Limb (tissue), 2 donors: ENCODE measurements around the gene PGAP3.

ENCODE experiments used
- DNase-seq, 2 donors: peaks; one replicate each; pipeline ENCODE4 v3.0.0-alpha.2; 2016; ENCODE audit errors: extremely low spot score in 2 of 2

The PGAP3 gene

GRCh38 chr17:39697961-39698360, 10.1 kb upstream of the PGAP3 start:
- no peak for DNase-seq

DNA sequence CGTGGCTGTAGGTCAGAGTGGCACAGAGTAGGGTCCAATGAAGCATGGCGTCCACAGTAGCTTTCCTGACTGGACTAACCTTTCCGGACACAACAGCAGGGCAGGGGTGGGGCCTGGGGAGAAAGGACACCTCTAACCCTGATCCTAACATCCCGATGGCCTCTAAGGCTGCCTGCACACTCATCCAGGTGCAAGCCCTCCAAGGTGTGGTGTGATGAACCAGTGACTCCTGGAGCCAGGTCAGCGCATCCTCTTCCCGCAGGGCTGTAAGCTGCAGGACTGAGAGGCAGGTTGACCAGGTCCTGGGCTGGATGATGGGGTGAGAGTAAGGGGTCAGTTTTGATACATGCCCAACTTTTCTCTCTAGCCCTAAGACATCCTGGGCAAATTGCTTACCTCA, 8.9 kb upstream of the PGAP3 start:
- no peak for DNase-seq

DNA sequence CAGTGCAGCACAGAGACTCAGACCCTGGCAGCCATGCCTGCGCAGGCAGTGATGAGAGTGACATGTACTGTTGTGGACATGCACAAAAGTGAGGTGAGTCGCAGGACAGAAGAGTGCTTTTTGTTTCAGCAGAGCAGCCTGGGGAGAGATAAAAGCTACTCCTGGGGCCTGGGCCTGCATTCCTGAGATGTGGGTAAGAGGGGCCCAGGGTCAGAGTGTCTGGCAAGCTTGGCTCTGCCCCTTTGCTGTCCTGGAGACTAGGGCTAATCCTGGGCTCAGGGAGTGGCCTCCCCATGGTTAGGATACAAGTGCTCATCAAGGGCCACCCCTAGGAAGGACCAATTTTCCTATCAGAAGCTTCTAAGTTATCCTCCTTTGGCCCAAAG, 7.2 kb upstream of the PGAP3 start:
- no peak for DNase-seq

DNA sequence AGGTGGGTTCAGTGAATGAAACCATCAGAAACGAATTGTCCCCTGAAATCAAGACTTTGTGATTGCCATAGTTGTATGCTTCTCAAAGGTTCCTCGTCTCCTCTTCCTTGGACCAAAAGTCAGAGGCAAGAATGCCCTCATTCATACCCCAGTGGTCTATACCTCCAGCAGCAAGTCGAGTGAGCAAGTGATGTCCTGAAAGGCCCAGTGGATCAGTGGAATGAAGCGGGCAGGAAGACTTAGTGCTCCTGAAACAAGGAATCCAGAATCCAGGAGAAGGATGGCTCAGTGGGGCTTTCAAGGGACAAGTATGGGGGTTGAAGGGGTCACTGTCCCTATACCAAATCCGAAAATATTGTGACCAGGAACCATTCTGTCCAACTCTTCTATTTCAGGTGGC, 6.7 kb upstream of the PGAP3 start:
- DNase-seq = no peak

- no peak for DNase-seq
Observed at GRCh38 chr17:39688945-39689344, 1.1 kb upstream of the PGAP3 start.

DNA sequence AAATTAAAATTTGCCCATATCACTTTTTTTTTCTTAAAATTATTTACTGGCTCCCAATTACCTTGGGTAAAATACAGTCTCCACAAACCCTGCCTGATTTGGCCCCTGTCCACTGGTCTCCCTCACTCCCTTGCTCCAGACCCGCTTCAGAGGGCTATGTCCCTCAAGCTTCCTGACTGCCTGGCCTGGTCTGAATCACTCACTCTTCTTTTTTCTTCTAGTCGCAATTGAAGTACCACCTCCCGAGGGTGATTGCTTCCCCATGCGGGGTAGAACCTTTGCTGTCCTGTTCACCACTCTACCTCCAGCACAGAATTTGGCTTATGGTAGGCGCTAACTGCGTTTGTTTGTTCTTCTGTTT, 598 bp upstream of the PGAP3 start:
- DNase-seq = peak in 1 of 2 donors; percentile 21

DNA sequence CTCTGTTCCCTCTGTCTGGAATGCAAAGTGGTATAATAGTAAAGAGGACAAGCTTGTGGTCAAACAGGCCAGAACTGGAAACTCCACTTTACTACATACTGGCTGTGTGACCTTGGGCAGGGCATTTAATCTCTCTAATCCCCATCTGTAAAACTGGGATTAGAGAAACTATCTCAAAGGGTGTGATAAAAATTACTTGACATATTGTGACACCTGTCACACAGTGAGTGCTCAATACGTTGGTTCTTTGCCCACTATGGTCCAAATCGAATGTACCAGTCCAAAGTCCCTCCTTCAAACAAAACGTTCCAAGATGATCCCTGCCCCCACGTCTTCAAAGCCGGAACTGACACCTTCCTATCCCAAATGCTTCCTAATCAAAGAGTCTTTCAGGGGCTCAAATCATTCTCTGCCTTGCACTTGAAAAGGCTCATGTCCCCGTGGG, 734 bp downstream of the PGAP3 start:
- DNase-seq = no peak

DNA sequence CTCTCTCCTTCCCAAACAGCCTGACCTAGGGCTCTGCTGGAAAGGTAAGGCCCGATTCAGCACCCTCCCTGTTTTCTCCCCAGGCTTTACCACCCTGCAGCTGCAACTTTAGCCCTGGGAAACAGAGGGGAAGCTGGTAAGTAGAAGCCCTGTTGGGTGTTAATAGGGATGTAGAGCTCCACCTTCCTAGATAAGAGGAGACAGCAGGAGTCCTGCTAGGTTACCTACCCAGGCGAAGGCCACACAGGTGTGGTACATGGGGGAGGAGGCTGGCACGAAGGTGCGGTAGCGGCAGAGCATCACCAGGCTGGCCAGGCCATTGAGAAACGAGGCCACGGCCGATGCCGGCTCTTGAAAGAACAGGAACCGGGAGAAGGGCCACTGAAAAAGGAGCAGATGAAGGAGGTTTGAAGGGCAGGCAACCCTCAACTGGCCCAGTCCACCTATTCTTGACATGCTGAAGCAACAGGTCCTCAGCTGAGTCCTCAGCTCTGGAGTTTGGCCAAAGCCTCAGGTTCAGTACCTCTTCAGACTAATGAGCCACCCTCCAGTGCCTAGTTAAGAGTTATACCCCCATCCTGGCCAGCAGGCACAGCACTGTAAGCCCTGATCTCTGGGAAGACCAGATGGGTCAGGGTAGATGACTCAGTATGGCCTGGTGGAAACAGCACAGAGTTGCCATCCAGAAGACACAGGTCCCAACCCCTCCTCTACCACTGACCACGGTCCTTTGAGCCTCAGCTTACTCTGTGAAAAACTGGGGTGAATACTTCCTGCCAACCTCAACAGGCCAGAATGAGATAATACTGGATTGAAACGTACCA, 3.3 kb downstream of the PGAP3 start:
- DNase-seq = no peak

DNA sequence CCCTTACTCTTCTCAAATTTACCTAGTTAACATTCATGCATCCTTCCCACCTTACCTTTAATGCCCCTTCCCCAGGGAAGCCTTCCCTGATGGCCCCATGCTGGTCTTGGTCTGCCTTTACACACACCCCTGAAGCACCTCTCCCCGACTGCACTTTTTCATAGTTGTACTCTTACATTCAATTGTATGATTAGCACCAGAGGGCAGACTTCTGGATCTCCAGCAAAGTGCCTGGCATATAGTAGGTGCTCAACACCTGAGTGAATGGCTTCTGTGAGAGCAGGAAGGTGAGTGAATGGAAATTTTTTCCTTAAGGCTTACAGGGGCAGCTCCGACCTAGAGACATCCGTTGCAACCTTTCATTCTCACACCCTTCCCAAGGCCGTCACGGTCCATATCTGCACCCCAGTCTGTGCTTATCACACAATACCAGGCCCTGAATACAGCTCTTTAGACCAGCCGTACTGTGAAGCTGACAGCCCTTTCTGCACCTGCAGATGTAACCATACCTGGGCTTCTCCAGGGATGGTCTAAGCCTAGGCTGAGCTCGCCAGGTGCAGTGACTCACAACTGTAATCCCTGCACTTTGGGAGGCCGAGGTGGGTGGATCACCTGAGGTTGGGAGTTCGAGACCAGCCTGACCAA, 4.4 kb downstream of the PGAP3 start:
- no peak for DNase-seq

DNA sequence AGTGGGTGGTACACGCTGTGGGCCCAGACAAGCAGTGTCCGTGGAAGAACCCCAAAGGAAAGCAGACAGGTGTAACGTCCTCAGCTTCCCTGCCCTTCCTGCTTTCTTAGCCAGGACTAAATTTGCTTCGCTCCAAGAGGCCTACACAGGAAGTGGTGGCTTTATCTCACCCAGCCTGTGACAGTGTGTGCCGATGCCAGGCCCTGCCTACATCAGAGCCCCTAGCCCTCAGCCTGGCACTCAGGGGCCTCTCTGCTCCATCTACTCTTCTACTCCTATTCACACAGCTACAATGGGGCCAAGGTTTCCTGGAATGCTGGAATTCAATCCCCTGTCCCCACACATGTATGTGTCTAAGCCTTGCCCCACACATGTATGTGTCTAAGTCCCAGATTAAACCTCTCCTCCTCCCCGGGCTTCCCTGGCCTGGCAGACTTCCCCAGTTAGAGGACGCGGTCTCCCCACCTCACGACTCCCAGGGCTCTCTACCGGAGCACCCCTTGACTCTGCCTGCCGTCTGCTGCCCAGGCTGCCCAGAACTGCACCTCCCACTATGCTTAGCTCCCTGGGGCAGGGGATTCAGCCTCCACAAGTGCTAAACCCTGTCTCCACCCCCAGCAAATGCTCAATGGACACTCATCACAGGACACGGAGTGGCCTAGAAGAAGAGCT, 8.2 kb downstream of the PGAP3 start:
- DNase-seq = no peak

- DNase-seq = no peak
Observed at GRCh38 chr17:39678340-39679116, 9.3 kb downstream of the PGAP3 start.

GRCh38 chr17:39677542-39678339, 10.1 kb downstream of the PGAP3 start:
- peak; percentile 65 to 74 for DNase-seq

DNA sequence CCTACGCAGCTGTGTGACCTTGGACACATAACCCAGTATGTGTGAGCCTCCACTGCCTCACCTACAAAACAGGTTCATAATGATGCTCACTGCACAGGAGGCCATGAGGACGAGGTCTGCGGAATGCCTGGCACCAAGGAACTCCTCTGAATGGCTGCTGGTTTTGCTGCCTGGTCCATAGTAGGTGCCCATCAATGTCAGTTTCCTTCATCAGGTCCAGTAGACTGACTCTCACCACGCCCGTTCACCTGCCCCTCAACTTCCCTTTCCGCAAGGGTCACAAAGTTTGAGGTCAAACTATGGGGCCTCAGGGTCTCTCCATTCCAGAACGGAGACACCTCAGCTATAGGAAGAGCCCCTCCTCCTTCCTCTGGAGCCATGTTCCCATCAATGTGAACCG, 10.8 kb downstream of the PGAP3 start:
- DNase-seq = no peak

GRCh38 chr17:39676198-39676819, 11.5 kb downstream of the PGAP3 start:
- DNase-seq = no peak

DNA sequence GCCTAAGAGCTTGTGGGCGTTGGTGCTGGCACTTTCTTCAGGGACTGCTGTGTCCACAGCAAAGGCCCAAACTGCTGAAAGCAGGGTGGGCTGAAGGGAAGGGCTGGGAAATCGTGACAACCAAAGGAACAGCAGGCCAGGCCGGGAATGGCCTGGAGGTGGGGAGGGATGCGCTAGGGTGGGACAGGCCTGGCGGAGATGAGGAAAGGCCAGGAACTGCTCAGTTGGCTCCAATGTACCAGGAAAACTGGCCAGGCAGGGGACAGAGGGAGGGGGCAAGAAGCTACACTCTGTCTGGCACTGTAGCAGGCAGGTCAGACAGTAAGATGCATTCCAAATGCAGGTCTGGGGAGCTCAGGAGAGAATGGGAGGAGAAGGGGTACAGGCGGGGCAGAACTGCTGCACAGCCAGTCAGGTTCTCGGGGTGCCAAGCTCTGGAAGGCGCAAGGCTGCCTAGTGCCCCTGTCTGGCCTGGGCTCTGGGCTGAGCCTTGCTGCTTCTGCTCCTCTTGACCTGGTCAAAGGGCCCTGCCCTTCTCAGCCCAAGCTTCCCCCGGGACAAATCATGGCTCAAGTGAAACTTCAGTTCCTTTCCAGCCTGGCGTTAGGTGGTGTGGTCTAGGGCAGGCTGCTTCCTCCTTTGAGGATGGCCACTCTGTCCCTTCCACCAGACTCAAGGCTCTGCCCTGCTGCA, 12.3 kb downstream of the PGAP3 start:
- DNase-seq = no peak

GRCh38 chr17:39674702-39675389, 13.0 kb downstream of the PGAP3 start:
- DNase-seq = no peak

- DNase-seq = no peak
Observed at GRCh38 chr17:39674179-39674578, 13.7 kb downstream of the PGAP3 start.

- DNase-seq = no peak
Observed at GRCh38 chr17:39673335-39674081, 14.3 kb downstream of the PGAP3 start.
